Measurements from ENCODE around the gene LGALS3BP. TPM values are rescaled to one million over a fixed set of nuclear protein-coding genes. Genes with fewer than 3 reads are reported as not detected.

Gene LGALS3BP
- total and polyA plus RNA-seq, 12 donors, result 196 to 852 (median 545) TPM

DNA sequence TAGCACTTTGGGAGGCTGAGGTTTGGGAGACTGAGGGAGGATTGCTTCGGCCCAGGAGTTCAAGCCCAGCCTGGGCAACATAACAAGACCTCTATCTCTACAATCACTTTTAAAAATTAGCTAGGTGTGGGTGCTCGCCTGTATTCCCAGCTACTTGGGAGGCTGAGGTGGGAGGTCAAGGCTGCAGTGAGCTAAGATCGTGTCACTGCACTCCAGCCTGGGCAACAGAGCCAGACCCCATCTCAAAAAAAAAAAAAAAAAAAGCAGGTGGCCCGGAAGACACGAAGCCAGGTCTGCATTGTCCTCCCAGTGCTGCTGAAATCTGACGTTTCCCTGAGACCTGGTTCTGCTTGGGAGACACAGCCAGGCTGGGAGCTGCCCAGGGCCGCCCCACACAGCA, 35.7 kb downstream of the LGALS3BP start:
- no peak overlapping the region for H3K27ac ChIP-seq
- no peak for TF ChIP-seq CTCF (IDR thresholded peaks at IDR 0.05)
- no peak overlapping the region for H3K4me3 ChIP-seq
- intact Hi-C loops (cut with DNase I), result no loop called here
- no peak for ATAC-seq
- H3K4me1 ChIP-seq, result peaks cover 0 to 10% (median 0%) of the 10 kb centered on the region in 9 donors
- DNase-seq, result no peak
- 90 to 94% methylated on average over 7 of the region's 7 CpGs for WGBS, 2 donors
- no peaks in the 10 kb centered on the region for H3K9me3 ChIP-seq
- H3K27me3 ChIP-seq, result no peaks in the 10 kb centered on the region
- H3K36me3 ChIP-seq, result no peaks in the 10 kb centered on the region

DNA sequence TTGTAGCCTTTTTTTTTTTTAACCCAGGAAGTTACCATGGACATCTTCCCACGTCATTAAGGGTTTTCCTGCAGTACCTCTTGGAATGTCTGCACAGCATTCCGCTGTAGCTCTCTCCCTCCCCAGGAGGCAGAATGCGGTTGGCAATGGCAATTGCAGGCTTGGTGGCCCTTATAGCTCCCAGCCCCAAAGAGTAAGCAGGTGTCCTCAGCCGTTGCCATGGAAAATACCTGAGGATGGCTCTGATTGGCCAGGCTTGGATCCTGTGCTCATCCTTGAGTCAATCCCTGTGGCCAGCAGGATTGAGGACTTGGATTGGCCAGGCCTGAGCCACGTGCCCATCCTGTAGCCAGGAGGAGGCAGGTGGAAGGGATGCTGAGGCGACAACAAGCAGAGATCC, 39.0 kb downstream of the LGALS3BP start:
- H3K27me3 ChIP-seq, result no peaks in the 10 kb centered on the region
- intact Hi-C loops (cut with DNase I), result no loop called here
- DNase-seq, result no peak
- H3K4me1 ChIP-seq, result peaks cover 0 to 13% (median under 1%) of the 10 kb centered on the region in 9 donors
- no peak overlapping the region for H3K4me3 ChIP-seq
- 67 to 79% methylated on average over 6 of the region's 6 CpGs for WGBS, 2 donors
- H3K9me3 ChIP-seq, result no peaks in the 10 kb centered on the region
- no peak for ATAC-seq
- no peak overlapping the region for H3K27ac ChIP-seq
- no peak for TF ChIP-seq CTCF (IDR thresholded peaks at IDR 0.05)
- no peaks in the 10 kb centered on the region for H3K36me3 ChIP-seq

GRCh38 chr17:78940258-78940657, 39.5 kb downstream of the LGALS3BP start:
- WGBS, 2 donors, result 67 to 74% methylated on average over 5 of the region's 5 CpGs
- Histone ChIP-seq H3K27ac (no peak overlapping the region), H3K27me3 (no peaks in the 10 kb centered on the region), H3K4me1 (peaks cover 0 to 18% (median 4%) of the 10 kb centered on the region in 9 donors), H3K4me3 (no peak overlapping the region), H3K9me3 (no peaks in the 10 kb centered on the region), H3K36me3 (no peaks in the 10 kb centered on the region)
- no peak for TF ChIP-seq CTCF (IDR thresholded peaks at IDR 0.05)
- ATAC-seq (no peak), DNase-seq (no peak)
- intact Hi-C loops (cut with DNase I), result no loop called here

DNA sequence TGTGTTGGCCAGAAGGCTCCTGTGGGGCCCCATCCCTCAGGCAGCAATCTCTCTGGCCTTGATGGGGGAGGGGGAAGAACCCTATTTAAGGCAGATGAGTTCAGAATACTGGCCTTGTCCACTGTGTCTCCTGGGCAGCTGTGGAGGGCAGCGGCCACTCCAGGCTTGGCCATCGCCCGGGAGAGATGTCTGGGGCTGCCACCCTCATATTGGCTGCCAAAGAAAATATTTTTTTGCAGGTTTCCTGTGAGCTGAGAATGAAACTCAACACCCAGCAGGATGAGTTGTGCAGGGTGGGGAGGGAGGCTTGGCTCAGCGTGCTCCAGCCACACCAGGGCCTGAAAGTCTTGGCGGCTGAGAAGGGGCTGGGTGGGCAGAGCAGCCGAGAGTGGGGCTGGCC, 40.1 kb downstream of the LGALS3BP start:
- no peak for DNase-seq
- Histone ChIP-seq H3K36me3 (no peaks in the 10 kb centered on the region), H3K27me3 (no peaks in the 10 kb centered on the region), H3K4me3 (no peak overlapping the region), H3K9me3 (no peaks in the 10 kb centered on the region), H3K27ac (no peak overlapping the region), H3K4me1 (peaks cover 4 to 24% (median 10%) of the 10 kb centered on the region in 9 donors)
- WGBS, 2 donors, result 67 to 71% methylated on average over 6 of the region's 6 CpGs
- no peak for TF ChIP-seq CTCF (IDR thresholded peaks at IDR 0.05)
- intact Hi-C loops (cut with DNase I), result loop anchor here in 1 of 10 donors (5.0 kb wide), 1 partner anchor 33 kb away; no protein-coding TSS in a partner anchor
- ATAC-seq, result no peak

All from heart right ventricle (tissue), 16 donors.